ENCODE measurements around the gene CD37.

DNA sequence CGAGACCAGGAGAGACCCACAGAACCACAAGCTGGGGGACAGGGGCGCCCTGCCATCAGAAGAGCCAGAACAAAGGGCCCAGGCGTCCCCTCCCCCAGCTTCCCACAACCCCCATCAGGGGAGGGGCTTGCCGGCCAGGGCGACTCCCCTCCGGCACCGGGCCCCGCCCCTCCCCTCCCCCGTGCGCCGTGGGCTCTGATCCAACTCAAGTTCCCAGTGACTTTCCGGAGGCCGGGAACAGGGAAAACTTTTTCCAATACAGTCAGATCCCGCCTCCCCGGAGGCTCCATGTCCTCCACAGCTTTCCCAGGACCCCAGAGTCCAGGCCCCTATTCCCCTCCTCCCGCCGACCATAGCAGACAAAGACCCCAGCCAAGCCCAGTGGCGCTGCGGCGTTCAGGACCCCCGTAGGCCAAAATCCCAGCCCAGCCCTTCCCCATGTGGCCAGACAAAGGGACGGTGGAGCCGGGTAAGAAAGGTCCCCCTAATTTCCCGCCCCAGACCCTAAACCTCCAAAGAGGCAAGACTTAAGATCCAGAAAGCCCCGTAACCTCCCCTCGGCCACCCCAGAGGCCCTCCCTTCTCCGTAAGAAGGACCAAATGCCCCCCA, 26.3 kb downstream of the CD37 start:
- TF ChIP-seq, protein P1, sequence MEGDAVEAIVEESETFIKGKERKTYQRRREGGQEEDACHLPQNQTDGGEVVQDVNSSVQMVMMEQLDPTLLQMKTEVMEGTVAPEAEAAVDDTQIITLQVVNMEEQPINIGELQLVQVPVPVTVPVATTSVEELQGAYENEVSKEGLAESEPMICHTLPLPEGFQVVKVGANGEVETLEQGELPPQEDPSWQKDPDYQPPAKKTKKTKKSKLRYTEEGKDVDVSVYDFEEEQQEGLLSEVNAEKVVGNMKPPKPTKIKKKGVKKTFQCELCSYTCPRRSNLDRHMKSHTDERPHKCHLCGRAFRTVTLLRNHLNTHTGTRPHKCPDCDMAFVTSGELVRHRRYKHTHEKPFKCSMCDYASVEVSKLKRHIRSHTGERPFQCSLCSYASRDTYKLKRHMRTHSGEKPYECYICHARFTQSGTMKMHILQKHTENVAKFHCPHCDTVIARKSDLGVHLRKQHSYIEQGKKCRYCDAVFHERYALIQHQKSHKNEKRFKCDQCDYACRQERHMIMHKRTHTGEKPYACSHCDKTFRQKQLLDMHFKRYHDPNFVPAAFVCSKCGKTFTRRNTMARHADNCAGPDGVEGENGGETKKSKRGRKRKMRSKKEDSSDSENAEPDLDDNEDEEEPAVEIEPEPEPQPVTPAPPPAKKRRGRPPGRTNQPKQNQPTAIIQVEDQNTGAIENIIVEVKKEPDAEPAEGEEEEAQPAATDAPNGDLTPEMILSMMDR (IDR thresholded peaks at IDR 0.05): no peak
- TF ChIP-seq POLR2A (IDR thresholded peaks at IDR 0.05) (no peak), POLR2AphosphoS5 (IDR thresholded peaks at IDR 0.05) (peak; percentile 21 to 51 (median 26))
